GM23338 (cell line): ENCODE data around the gene PRAMEF1. TPM values are rescaled to one million over a fixed set of nuclear protein-coding genes. Genes with fewer than 3 reads are reported as not detected.

ENCODE experiments used
- ATAC-seq: fragments of 200-7000 bp; cut with Tn5 transposase; 3 replicates; pipeline ENCODE4 v1.9.1; 2020
- DNase-seq: peaks from one replicate; pipeline ENCODE4 v3.0.0-alpha.2; 2015; ENCODE audit warnings: low spot score
- H2AFZ ChIP-seq: fragments of 200-600 bp; sonication (generic); 2 replicates; pipeline ENCODE4 v1.8.0; 2016; ENCODE audit warnings: antibody characterized with exemption, mild to moderate bottlenecking, moderate library complexity
- H3F3A ChIP-seq: fragments of 200-600 bp; sonication (generic); replicated peaks from 2 replicates; pipeline ENCODE4 v1.8.0; 2017; ENCODE audit warnings: antibody characterized with exemption, mixed run types, low read depth
- H3K27ac ChIP-seq: fragments of 200-600 bp; sonication (generic); 2 replicates; pipeline ENCODE4 v1.6.1; 2016; ENCODE audit warnings: low read depth
- H3K27me3 ChIP-seq: fragments of 200-600 bp; sonication (generic); 2 replicates; pipeline ENCODE4 v1.8.0; 2016; ENCODE audit warnings: mild to moderate bottlenecking, mixed run types, moderate library complexity; ENCODE audit not compliant: insufficient read depth
- H3K36me3 ChIP-seq: fragments of 200-600 bp; sonication (generic); 2 replicates; pipeline ENCODE4 v1.8.0; 2016; ENCODE audit warnings: mild to moderate bottlenecking; ENCODE audit not compliant: insufficient read depth
- H3K4me1 ChIP-seq: fragments of 200-600 bp; sonication (generic); 2 replicates; pipeline ENCODE4 v1.8.0; 2016; ENCODE audit warnings: mild to moderate bottlenecking, moderate library complexity; ENCODE audit not compliant: insufficient read depth
- H3K4me2 ChIP-seq: fragments of 200-600 bp; sonication (generic); 2 replicates; pipeline ENCODE4 v1.7.1; 2017; ENCODE audit warnings: mixed run types
- H3K4me3 ChIP-seq: fragments of 200-600 bp; sonication (generic); 2 replicates; pipeline ENCODE4 v1.6.1; 2016; ENCODE audit warnings: mixed run types
- H3K79me2 ChIP-seq: fragments of 200-600 bp; sonication (generic); replicated peaks from 2 replicates; pipeline ENCODE4 v1.8.0; 2017; ENCODE audit warnings: mild to moderate bottlenecking; ENCODE audit not compliant: insufficient read depth
- H3K9me2 ChIP-seq: fragments of 200-600 bp; sonication (generic); 2 replicates; pipeline ENCODE4 v1.8.0; 2017; ENCODE audit not compliant: insufficient read depth
- H4K20me1 ChIP-seq: fragments of 200-600 bp; sonication (generic); replicated peaks from 2 replicates; pipeline ENCODE4 v1.8.0; 2017; ENCODE audit warnings: mild to moderate bottlenecking; ENCODE audit not compliant: insufficient read depth
- H3K27ac Mint-ChIP-seq: 2 replicates; pipeline ENCODE4 v1.8.0; 2020; ENCODE audit warnings: inconsistent platforms, mild to moderate bottlenecking, moderate library complexity, mixed read lengths
- H3K27me3 Mint-ChIP-seq: 3 replicates; pipeline ENCODE4 v1.8.0; 2022; ENCODE audit warnings: low read depth, mild to moderate bottlenecking, moderate library complexity, mixed read lengths, inconsistent platforms; ENCODE audit not compliant: insufficient read depth, poor library complexity
- H3K36me3 Mint-ChIP-seq: 3 replicates; pipeline ENCODE4 v1.8.0; 2021; ENCODE audit warnings: low read depth, mild to moderate bottlenecking, inconsistent platforms, moderate library complexity, mixed read lengths
- H3K4me1 Mint-ChIP-seq: 3 replicates; pipeline ENCODE4 v1.8.0; 2020; ENCODE audit warnings: mild to moderate bottlenecking, inconsistent platforms, mixed read lengths
- H3K4me3 Mint-ChIP-seq: 3 replicates; pipeline ENCODE4 v1.8.0; 2021; ENCODE audit warnings: moderate library complexity, mild to moderate bottlenecking, inconsistent platforms, mixed read lengths
- H3K9me3 Mint-ChIP-seq: 3 replicates; pipeline ENCODE4 v1.8.0; 2020; ENCODE audit warnings: moderate library complexity, mild to moderate bottlenecking, inconsistent platforms, mixed read lengths
- CREB1 ChIP-seq: fragments of 250-450 bp; sonication (Bioruptor Pico); IDR thresholded peaks from 2 replicates; pipeline ENCODE4 v1.5.0; 2020; ENCODE audit warnings: low read depth, mild to moderate bottlenecking, moderate library complexity
- ETS1 ChIP-seq: IDR thresholded peaks from 2 replicates; pipeline ENCODE4 v1.6.1; 2016; ENCODE audit warnings: antibody characterized with exemption
- EZH2 ChIP-seq: fragments of 200-600 bp; sonication (generic); IDR thresholded peaks from one replicate; pipeline ENCODE4 v1.8.0; 2017; ENCODE audit warnings: antibody characterized with exemption, mild to moderate bottlenecking, low read depth; ENCODE audit not compliant: unreplicated experiment
- EZH2phosphoT487 ChIP-seq: fragments of 200-600 bp; sonication (generic); IDR thresholded peaks from one replicate; pipeline ENCODE4 v1.8.1; 2018; ENCODE audit warnings: antibody characterized with exemption; ENCODE audit not compliant: unreplicated experiment
- JUNB ChIP-seq: IDR thresholded peaks from one replicate; pipeline ENCODE4 v1.6.1; 2016; ENCODE audit warnings: antibody characterized with exemption; ENCODE audit not compliant: unreplicated experiment
- POLR2AphosphoS5 ChIP-seq: IDR thresholded peaks from 2 replicates; pipeline ENCODE4 v1.6.1; 2016; ENCODE audit warnings: antibody characterized with exemption, low read depth
- STAT1 ChIP-seq: IDR thresholded peaks from one replicate; pipeline ENCODE4 v1.6.1; 2016; ENCODE audit warnings: antibody characterized with exemption; ENCODE audit not compliant: unreplicated experiment
- ZNF114 ChIP-seq: fragments of 250-450 bp; sonication (Bioruptor Pico); IDR thresholded peaks from 2 replicates; pipeline ENCODE4 v1.5.0; 2020; ENCODE audit warnings: mild to moderate bottlenecking, moderate library complexity
- polyA plus RNA-seq: library from polyadenylated mRNA; unstranded; fragments of >200 nt; fragmentation: Nextera tagmentation; extraction: Ambion mirVana; gene quantifications from 2 replicates; pipeline ENCODE4 v1.2.1, GENCODE V29; 2016
- total RNA-seq: library from RNA; depleted of rRNA; stranded (reverse); fragments of >200 nt; shearing (Covaris generic); gene quantifications from 2 replicates; pipeline ENCODE4 v1.2.3, GENCODE V29; 2014
- TF ChIP-seq, protein P1 (sequence below), 2 experiments: fragments of 200-600 bp in 1 of 2; sonication (generic) in 1 of 2; conservative IDR thresholded peaks; 2 replicates each; pipeline versions ENCODE4 v1.5.1 to v1.6.1; 2016 to 2017; ENCODE audit warnings: antibody characterized with exemption in 2 of 2, low read depth in 2 of 2, mild to moderate bottlenecking in 2 of 2, moderate library complexity in 1 of 2
- TF ChIP-seq, protein P2 (sequence below): IDR thresholded peaks from one replicate; pipeline ENCODE4 v1.6.1; 2018; ENCODE audit warnings: antibody characterized with exemption; ENCODE audit not compliant: unreplicated experiment

PRAMEF1 gene
- total and polyA plus RNA-seq, 2 experiments from 2014 or later: not detected

- TF ChIP-seq ETS1: no peak
- no peak for TF ChIP-seq JUNB
- TF ChIP-seq, protein P1, sequence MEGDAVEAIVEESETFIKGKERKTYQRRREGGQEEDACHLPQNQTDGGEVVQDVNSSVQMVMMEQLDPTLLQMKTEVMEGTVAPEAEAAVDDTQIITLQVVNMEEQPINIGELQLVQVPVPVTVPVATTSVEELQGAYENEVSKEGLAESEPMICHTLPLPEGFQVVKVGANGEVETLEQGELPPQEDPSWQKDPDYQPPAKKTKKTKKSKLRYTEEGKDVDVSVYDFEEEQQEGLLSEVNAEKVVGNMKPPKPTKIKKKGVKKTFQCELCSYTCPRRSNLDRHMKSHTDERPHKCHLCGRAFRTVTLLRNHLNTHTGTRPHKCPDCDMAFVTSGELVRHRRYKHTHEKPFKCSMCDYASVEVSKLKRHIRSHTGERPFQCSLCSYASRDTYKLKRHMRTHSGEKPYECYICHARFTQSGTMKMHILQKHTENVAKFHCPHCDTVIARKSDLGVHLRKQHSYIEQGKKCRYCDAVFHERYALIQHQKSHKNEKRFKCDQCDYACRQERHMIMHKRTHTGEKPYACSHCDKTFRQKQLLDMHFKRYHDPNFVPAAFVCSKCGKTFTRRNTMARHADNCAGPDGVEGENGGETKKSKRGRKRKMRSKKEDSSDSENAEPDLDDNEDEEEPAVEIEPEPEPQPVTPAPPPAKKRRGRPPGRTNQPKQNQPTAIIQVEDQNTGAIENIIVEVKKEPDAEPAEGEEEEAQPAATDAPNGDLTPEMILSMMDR (conservative IDR thresholded peaks at IDR 0.05; ENCODE audit: low read depth in 2 of 2): no peak
- TF ChIP-seq, protein P2, sequence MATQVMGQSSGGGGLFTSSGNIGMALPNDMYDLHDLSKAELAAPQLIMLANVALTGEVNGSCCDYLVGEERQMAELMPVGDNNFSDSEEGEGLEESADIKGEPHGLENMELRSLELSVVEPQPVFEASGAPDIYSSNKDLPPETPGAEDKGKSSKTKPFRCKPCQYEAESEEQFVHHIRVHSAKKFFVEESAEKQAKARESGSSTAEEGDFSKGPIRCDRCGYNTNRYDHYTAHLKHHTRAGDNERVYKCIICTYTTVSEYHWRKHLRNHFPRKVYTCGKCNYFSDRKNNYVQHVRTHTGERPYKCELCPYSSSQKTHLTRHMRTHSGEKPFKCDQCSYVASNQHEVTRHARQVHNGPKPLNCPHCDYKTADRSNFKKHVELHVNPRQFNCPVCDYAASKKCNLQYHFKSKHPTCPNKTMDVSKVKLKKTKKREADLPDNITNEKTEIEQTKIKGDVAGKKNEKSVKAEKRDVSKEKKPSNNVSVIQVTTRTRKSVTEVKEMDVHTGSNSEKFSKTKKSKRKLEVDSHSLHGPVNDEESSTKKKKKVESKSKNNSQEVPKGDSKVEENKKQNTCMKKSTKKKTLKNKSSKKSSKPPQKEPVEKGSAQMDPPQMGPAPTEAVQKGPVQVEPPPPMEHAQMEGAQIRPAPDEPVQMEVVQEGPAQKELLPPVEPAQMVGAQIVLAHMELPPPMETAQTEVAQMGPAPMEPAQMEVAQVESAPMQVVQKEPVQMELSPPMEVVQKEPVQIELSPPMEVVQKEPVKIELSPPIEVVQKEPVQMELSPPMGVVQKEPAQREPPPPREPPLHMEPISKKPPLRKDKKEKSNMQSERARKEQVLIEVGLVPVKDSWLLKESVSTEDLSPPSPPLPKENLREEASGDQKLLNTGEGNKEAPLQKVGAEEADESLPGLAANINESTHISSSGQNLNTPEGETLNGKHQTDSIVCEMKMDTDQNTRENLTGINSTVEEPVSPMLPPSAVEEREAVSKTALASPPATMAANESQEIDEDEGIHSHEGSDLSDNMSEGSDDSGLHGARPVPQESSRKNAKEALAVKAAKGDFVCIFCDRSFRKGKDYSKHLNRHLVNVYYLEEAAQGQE: no peak
- TF ChIP-seq EZH2phosphoT487: no peak
- TF ChIP-seq ZNF114 (CRISPR knock-in tag): no peak
- TF ChIP-seq POLR2AphosphoS5: no peak
- no peak for TF ChIP-seq EZH2
- no peak for TF ChIP-seq STAT1
Observed at GRCh38 chr1:12748778-12749355, 42.3 kb upstream of the PRAMEF1 start (continued).

DNA sequence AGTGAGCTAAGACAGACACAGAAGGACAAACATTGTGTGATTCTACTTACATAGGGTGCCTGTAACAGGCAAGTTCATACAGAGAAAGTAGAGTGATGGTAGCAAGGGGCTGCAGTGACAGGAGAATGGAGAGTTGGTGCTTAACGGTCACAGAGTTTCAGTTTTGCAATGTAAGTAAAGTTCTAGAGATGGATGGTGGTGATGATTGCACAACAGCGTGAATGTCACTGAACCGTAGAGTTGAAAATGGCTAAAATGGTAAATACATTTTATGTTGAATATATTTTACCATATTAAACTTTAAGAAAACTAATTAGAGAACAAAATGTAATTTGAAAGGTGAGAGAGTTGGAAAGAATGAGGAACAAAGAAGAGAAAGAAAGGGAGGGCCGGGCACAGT is 36.5 kb upstream of the PRAMEF1 start:
- TF ChIP-seq EZH2phosphoT487 (no peak), CREB1 (CRISPR knock-in tag) (no peak), JUNB (no peak)
- TF ChIP-seq, protein P2: no peak
- no peaks in the 10 kb centered on the region for H3K36me3 ChIP-seq
- H3F3A ChIP-seq: no peaks in the 10 kb centered on the region
- no peak overlapping the region for H3K4me2 ChIP-seq
- Mint-ChIP-seq H3K27me3 (peaks cover 2% of the 10 kb centered on the region), H3K36me3 (no peaks in the 10 kb centered on the region; the same call in 2 of the 3 replicates), H3K9me3 (no peaks in the 10 kb centered on the region; the same call in 2 of the 3 replicates), H3K4me1 (no peaks in the 10 kb centered on the region; the same call in 1 of the 3 replicates), H3K27ac (no peak overlapping the region), H3K4me3 (no peak overlapping the region)
- no peak overlapping the region for H2AFZ ChIP-seq
- no peak overlapping the region for H3K27ac ChIP-seq
- H3K79me2 ChIP-seq: no peaks in the 10 kb centered on the region
- no peak for DNase-seq
- H3K4me3 ChIP-seq: no peak overlapping the region
- H3K27me3 ChIP-seq: no peaks in the 10 kb centered on the region
- H3K4me1 ChIP-seq: no peaks in the 10 kb centered on the region
- H3K9me2 ChIP-seq: no peaks in the 10 kb centered on the region
- no peaks in the 10 kb centered on the region for H4K20me1 ChIP-seq
- ATAC-seq: no peak
